Fibroblast of the aortic adventitia (primary cell): Measurements from ENCODE around the gene ADAMTSL1. TPM values are rescaled to one million over a fixed set of nuclear protein-coding genes. Genes with fewer than 3 reads are reported as not detected.

ENCODE experiments used
- DNase-seq: peaks from one replicate; pipeline ENCODE4 v3.0.0-alpha.2; 2010; ENCODE audit warnings: low read depth
- H3K4me3 ChIP-seq: 2 replicates; pipeline ENCODE4 v1.5.1; 2011; ENCODE audit warnings: low read depth, mild to moderate bottlenecking, control low read depth, low read length, moderate library complexity
- total RNA-seq: library from RNA; depleted of rRNA; stranded (reverse); fragments of >200 nt; gene quantifications from 2 replicates; pipeline ENCODE4 v1.2.3, GENCODE V29; 2012; ENCODE audit warnings: low replicate concordance
- TF ChIP-seq, protein P1 (sequence below): IDR thresholded peaks from 2 replicates; pipeline ENCODE4 v1.5.1; 2011; ENCODE audit warnings: mild to moderate bottlenecking, low read length, control low read depth, inconsistent platforms; ENCODE audit not compliant: insufficient read depth

Gene ADAMTSL1
- total RNA-seq, 1 donor, result 179 TPM

DNA sequence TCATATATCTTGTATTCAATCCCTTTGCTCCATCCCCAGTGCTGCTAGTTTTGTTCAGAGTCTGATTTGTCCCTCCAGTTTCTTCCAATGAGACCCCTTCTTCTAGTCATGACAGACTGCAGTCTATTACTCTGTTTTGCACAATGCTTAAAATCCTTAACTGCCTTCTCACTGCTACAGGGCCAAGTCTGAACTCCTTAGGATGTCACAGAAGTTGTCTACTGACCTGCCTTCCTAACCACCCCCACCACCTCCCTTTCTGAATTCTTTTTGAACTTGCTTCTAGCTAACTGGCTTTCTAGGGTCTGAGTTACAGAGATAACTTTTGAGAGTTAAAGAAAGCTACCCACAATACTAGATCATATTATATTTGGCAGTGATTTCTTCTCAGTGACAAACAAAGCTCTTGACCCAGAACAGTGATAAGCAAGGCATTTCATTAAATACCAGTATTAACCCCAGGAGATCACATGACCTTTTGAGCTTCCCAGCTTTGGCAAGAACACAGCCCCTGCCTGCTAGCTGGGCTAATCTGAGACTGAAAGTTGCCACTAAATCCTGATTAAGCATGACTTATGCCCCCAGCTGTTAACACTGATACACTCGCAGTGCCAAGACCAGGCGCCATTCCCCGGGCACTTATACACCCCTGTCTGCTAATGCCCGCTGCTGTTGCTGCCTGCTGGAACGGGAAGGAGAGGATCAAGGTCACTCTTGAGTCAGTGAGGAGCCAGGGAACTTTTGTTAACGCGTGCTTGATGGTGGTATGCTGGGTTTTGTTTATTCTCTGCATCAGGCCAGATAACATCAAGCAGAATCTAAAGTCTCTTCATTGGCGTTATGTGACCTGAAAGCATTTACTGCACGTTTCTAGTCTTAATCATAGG lies 36.4 kb upstream of the ADAMTSL1 start:
- TF ChIP-seq, protein P1, sequence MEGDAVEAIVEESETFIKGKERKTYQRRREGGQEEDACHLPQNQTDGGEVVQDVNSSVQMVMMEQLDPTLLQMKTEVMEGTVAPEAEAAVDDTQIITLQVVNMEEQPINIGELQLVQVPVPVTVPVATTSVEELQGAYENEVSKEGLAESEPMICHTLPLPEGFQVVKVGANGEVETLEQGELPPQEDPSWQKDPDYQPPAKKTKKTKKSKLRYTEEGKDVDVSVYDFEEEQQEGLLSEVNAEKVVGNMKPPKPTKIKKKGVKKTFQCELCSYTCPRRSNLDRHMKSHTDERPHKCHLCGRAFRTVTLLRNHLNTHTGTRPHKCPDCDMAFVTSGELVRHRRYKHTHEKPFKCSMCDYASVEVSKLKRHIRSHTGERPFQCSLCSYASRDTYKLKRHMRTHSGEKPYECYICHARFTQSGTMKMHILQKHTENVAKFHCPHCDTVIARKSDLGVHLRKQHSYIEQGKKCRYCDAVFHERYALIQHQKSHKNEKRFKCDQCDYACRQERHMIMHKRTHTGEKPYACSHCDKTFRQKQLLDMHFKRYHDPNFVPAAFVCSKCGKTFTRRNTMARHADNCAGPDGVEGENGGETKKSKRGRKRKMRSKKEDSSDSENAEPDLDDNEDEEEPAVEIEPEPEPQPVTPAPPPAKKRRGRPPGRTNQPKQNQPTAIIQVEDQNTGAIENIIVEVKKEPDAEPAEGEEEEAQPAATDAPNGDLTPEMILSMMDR, result no peak
- peak; percentile 63 for DNase-seq
- H3K4me3 ChIP-seq, result peak overlapping the region; percentile 29

DNA sequence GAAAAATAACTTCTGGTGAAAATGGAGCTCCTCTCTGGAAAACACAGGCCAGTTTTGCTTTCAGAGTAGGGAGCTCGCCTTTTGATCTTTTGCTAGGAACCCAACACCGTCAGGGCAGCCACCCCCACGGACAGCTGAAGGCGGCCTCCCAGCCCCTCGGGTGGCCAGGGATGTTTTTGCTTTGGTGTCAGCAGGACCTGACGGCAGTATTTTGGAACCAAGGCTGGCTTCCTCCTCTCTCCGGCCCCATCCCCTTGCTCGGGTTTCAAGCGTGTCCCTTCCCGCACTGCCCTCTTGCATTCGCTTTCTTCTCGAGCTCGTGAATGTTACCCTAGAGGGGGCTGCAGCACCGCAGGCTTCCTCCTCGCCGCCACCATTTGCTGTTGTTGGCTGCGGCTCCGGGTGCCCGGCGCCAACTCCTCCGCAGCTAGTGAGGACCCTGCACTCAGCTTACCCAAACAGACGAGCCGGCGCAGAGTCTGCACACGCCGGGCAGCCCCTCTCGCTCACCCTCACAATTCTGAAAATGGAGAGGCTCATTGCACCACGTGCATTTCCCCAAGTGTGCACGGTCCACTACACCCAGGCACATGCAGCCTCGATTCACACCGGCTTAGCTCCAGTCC lies 35.5 kb upstream of the ADAMTSL1 start:
- TF ChIP-seq, protein P1, result peak; percentile 45
- peak; percentile 55 for DNase-seq
- peak overlapping the region; percentile 54 for H3K4me3 ChIP-seq

DNA sequence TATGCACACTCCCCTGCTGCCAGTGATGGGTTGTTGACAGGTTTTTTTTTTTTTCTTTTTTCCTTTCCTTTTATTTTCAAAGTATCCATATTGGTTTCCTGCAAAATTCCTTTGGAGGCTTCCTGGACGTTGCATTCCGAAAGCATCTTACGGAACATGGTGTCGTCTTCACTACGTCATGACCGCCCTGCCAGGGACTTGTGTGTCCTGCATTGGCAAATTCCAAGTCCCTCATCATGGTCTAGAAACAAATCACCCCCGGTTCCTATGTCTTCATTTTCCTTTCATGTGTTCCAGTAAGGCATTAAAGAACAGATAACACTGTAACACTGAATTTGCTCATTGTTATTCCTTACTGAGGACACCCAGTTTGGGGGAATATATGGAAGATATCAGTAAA lies 35.0 kb upstream of the ADAMTSL1 start:
- peak overlapping the region; percentile 54 for H3K4me3 ChIP-seq
- TF ChIP-seq, protein P1, result no peak
- DNase-seq, result no peak

DNA sequence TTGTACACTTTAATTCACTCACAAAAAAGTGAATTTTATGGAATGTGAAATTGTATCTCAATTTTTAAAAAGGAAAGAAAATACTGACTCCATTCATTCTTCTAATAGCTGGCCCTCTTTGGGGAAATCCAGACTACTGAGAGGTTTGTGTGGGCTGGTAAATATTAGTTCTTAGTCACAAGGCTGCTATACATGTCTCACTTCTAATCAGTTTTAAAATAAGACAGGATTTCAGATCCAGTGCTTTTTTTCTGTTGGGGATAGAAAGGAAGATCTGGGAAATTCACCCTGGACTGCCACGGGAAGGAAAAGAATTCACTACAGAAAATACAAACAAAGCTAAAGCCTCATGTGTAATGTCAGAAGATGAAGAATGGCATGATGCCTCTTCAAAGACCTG lies 32.7 kb upstream of the ADAMTSL1 start:
- no peak for DNase-seq
- no peak overlapping the region for H3K4me3 ChIP-seq
- TF ChIP-seq, protein P1, result no peak

DNA sequence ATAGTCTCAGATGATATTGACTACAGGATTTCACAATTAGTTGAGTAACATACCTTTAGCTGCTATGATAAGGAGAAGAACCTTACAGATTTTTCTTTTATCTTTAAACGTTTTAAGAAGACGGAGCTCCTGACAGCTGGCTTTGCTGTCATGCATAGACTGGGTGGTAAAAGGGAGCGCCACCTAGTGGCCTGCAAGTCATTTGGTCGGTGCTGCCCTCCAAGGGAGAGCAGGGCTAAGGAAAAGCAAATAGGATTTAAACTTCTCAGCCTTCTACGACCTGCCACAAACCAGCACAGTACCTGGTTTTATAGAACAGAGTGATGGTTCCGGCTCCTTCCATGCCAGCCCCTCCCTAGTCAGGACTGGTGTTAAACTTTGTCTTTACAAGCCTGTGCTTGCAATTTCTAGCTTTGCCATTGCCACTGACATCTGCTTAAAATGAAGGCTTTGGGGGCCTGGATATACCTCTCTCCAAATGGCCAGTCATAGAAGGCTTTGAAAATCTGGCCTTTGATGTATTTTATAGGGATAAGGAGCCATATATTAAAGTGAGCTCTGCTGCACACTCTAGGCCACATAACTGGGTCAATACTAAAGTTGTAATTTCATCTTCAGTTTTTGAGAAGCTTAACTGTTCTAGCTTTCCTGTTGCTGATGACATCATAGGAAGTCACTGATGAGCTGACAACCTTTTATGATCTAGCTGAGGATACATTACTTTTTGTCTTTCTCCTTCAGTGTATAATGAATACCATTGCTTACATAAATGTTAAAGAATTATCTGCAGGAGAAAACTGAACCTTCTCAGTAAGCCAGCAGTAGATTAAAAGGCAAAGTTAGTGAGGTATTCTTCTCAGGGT lies 31.1 kb upstream of the ADAMTSL1 start:
- H3K4me3 ChIP-seq, result no peak overlapping the region
- TF ChIP-seq, protein P1, result peak; percentile 97
- DNase-seq, result peak; percentile 91

DNA sequence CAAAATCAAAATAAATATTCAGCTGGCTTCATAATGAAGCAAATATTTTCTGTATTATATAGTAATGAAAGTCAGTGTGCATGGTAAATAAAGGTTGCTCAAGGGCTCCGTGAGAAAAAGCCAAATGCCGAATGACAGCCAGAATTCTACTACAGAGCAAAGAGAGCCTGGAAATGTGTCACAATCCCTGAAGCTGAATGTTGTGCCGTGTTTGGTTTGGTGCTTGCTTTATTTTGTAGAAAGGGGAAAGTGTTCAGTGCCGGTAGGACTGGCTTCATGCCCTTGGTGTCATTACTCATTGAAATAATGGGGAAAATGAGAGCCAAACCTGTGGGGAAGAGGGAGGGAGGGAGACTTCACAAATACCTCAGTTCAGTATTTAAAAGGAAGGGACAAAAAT lies 26.8 kb upstream of the ADAMTSL1 start:
- DNase-seq, result peak; percentile 76
- TF ChIP-seq, protein P1, result no peak
- H3K4me3 ChIP-seq, result no peak overlapping the region
